ENCODE data around the gene ALK. TPM values are rescaled to one million over a fixed set of nuclear protein-coding genes. Genes with fewer than 3 reads are reported as not detected.

Gene ALK
- total RNA-seq, 2 donors from 2014 or later = under 0.01 to 0.26 TPM

DNA sequence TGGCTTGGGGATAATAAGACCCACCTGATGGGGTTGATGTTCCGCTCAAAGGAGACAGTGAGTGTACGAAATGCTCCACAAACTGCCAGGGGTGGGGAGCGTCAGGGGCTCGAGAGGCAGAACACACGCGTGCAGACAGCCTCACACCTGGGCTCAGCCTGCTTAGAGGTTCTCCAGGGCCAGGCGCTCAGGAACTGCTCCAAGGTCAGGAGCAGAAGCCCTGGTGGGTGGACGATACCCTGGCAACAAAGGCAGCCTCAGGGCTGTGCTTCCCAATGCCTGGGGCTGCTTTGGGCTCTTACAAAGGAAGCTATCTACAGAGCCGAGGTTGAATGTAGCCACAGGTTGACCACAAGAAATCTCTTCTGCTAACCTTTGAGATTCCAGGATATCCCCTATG lies 691.7 kb downstream of the ALK start:
- WGBS, 2 donors = 70 to 73% methylated on average over 9 of the region's 9 CpGs
- no peak overlapping the region for H3K27ac ChIP-seq
- H3K36me3 ChIP-seq (replicated peaks in 1 of 2; ENCODE audit: insufficient read depth in 1 of 2, low read depth in 2 of 2) = no peaks in the 10 kb centered on the region
- no peaks in the 10 kb centered on the region for H3K27me3 ChIP-seq
- no peaks in the 10 kb centered on the region for H3K9me3 ChIP-seq
- DNase-seq (no peak), ATAC-seq (no peak)
- intact Hi-C loops (cut with DNase I) = no loop called here
- H3K4me1 ChIP-seq = no peaks in the 10 kb centered on the region
- TF ChIP-seq POLR2A (IDR thresholded peaks at IDR 0.05) = no peak
- TF ChIP-seq, protein P1, sequence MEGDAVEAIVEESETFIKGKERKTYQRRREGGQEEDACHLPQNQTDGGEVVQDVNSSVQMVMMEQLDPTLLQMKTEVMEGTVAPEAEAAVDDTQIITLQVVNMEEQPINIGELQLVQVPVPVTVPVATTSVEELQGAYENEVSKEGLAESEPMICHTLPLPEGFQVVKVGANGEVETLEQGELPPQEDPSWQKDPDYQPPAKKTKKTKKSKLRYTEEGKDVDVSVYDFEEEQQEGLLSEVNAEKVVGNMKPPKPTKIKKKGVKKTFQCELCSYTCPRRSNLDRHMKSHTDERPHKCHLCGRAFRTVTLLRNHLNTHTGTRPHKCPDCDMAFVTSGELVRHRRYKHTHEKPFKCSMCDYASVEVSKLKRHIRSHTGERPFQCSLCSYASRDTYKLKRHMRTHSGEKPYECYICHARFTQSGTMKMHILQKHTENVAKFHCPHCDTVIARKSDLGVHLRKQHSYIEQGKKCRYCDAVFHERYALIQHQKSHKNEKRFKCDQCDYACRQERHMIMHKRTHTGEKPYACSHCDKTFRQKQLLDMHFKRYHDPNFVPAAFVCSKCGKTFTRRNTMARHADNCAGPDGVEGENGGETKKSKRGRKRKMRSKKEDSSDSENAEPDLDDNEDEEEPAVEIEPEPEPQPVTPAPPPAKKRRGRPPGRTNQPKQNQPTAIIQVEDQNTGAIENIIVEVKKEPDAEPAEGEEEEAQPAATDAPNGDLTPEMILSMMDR (IDR thresholded peaks at IDR 0.05) = no peak
- H3K4me3 ChIP-seq = no peak overlapping the region

DNA sequence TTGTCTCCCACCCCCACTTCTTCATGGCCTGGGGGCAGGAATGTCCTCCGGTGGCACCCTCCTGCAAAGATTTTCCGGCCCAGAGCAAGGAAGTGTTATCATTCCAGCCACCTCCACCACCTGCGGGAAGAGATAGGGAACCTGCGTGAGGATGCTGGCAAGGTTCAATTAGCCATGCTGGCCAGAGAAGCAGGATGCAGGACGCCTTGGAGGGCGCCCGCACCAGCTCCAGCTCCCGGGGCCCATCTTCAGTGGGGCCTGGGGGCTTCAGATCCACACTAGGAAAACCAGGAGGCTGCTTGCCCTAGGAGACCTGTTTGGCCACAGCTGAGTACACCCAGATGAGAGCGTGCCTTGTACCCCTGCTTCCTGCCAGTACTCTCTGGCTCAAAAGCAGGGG lies 692.4 kb downstream of the ALK start:
- H3K9me3 ChIP-seq = no peaks in the 10 kb centered on the region
- no peak for TF ChIP-seq POLR2A (IDR thresholded peaks at IDR 0.05)
- TF ChIP-seq, protein P1 (IDR thresholded peaks at IDR 0.05) = no peak
- H3K27ac ChIP-seq = no peak overlapping the region
- intact Hi-C loops (cut with DNase I) = no loop called here
- ATAC-seq (no peak), DNase-seq (no peak)
- H3K4me3 ChIP-seq = no peak overlapping the region
- no peaks in the 10 kb centered on the region for H3K4me1 ChIP-seq
- H3K36me3 ChIP-seq (replicated peaks in 1 of 2; ENCODE audit: insufficient read depth in 1 of 2, low read depth in 2 of 2) = no peaks in the 10 kb centered on the region
- 47 to 71% methylated on average over 5 to 7 of the region's 9 CpGs for WGBS, 2 donors
- no peaks in the 10 kb centered on the region for H3K27me3 ChIP-seq

DNA sequence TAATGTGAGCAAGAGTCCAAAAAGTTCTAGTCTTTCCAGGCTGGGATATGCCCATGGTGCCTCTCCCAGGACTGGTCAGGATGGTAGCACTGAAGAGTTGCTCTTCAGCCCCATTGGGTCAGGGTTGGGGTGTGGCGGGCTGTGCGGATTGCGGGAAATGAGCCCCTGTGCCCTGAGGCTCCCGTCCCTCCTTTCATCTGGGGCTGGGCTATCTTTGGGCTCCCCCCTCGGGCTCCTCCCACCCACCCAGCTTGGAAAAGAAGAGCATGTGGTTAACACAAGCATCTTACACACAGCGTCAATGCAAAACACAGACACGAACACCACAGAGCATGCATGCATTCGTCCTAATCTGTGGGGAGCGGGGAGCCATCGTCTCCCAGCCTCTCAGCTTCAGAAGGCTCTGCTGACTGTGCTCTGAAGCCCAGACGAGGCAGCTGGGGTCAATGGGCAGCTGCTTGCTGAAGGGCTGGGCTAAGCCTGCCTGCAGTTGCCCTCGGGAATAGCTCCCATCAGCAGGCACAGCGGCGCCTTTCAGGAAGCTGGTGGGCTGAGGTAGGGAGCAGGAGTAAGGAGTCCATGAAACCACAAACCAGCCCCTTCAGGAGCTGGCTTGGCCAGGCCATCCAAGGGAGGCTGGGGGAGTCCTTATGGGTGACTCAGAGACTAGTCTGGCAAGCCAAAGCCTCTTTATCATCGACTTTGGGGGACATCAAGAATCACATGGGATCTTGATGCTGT lies 693.3 kb downstream of the ALK start:
- H3K4me1 ChIP-seq = no peaks in the 10 kb centered on the region
- H3K9me3 ChIP-seq = no peaks in the 10 kb centered on the region
- no peaks in the 10 kb centered on the region for H3K36me3 ChIP-seq (replicated peaks in 1 of 2; ENCODE audit: insufficient read depth in 1 of 2, low read depth in 2 of 2)
- intact Hi-C loops (cut with DNase I) = no loop called here
- WGBS, 2 donors = 52 to 62% methylated on average over 3 to 15 of the region's 15 CpGs
- ATAC-seq = no peak
- TF ChIP-seq, protein P1 (IDR thresholded peaks at IDR 0.05) = no peak
- TF ChIP-seq POLR2A (IDR thresholded peaks at IDR 0.05) = no peak
- no peak overlapping the region for H3K4me3 ChIP-seq
- no peak overlapping the region for H3K27ac ChIP-seq
- DNase-seq = no peak
- no peaks in the 10 kb centered on the region for H3K27me3 ChIP-seq

DNA sequence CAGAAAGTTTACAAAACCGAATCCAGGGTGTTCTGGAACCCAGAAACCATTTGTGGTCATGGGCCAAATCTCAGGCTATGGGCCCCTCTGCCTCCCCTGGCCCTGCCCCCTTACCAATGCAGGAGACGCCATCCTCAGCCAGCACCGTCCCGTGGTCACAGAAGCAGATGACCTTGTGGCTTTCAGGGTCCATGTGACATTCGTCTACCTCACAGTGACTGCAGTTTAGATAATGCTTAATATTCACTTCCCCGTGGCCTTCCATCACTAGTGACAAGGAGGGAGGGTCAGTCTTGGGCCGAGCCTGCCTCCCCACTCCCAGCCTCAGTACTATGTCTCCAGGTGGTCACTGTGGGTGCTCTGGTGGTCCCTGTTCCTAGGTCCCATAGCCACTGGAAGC lies 694.6 kb downstream of the ALK start:
- Histone ChIP-seq H3K36me3 (replicated peaks in 1 of 2; ENCODE audit: insufficient read depth in 1 of 2, low read depth in 2 of 2) (no peaks in the 10 kb centered on the region), H3K27me3 (no peaks in the 10 kb centered on the region), H3K4me3 (no peak overlapping the region), H3K4me1 (no peaks in the 10 kb centered on the region), H3K27ac (no peak overlapping the region), H3K9me3 (no peaks in the 10 kb centered on the region)
- 30 to 50% methylated on average over 6 to 7 of the region's 7 CpGs for whole genome bisulfite sequencing, 2 donors
- TF ChIP-seq, protein P1 (IDR thresholded peaks at IDR 0.05) = no peak
- no peak for TF ChIP-seq POLR2A (IDR thresholded peaks at IDR 0.05)
- ATAC-seq = no peak
- DNase-seq = no peak
- intact Hi-C loops (cut with DNase I) = no loop called here

- Histone ChIP-seq H3K27ac (no peak overlapping the region), H3K4me3 (no peak overlapping the region), H3K9me3 (no peaks in the 10 kb centered on the region), H3K4me1 (no peaks in the 10 kb centered on the region), H3K36me3 (replicated peaks in 1 of 2; ENCODE audit: insufficient read depth in 1 of 2, low read depth in 2 of 2) (no peaks in the 10 kb centered on the region), H3K27me3 (no peaks in the 10 kb centered on the region)
- no peak for TF ChIP-seq POLR2A (IDR thresholded peaks at IDR 0.05)
- TF ChIP-seq, protein P1 (IDR thresholded peaks at IDR 0.05) = no peak
- 76 to 90% methylated on average over 3 of the region's 3 CpGs for WGBS, 2 donors
- intact Hi-C loops (cut with DNase I) = no loop called here
- DNase-seq (no peak), ATAC-seq (no peak)
Observed at GRCh38 chr2:29226375-29226774, 695.0 kb downstream of the ALK start.
